GM12872 (cell line): ENCODE results near the gene ARL5A.

Source experiments
- CTCF ChIP-seq: IDR thresholded peaks from 3 replicates; pipeline ENCODE4 v1.5.1; 2011; ENCODE audit warnings: low read depth, mild to moderate bottlenecking, low read length, moderate library complexity; ENCODE audit not compliant: insufficient read depth

ARL5A gene

GRCh38 chr2:151793123-151793522, 35.1 kb downstream of the ARL5A start:
- no peak for TF ChIP-seq CTCF

GRCh38 chr2:151792589-151792988, 35.6 kb downstream of the ARL5A start:
- TF ChIP-seq CTCF, result no peak

DNA sequence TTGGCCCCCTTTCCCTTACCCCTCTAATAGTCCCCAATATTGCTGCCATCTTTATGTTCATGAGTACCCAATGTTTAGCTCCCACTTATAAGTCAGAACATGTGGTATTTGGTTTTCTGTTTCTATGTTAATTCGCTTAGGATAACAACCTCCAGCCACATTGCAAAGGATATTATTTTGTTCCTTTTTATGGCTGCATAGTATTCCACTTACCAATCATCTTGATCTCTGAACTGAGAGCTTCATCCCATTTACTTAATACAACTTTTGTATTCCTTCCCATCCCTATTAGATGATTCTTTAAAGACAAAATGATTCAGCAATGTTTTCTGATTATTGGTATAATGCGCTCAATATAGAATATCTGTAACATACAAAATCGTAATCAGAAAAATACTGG, 36.7 kb downstream of the ARL5A start:
- no peak for TF ChIP-seq CTCF

DNA sequence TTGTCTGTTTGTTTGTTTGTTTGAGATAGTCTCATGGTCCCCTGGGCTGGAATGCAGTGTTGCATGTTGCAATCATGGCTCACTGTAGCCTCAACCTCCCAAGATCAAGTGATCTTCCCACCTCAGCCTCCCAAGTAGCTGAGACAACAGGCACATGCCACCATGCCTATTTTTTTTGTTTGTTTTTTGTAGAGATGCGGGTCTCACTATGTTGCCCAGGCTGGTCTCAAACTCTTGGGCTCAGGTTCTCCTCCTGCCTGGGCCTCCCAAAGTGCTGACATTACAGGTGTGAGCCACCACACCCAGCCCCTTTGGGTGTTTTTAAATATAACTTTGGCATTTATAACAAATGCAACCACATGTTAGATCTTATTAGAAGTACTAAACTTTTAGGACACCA, 37.5 kb downstream of the ARL5A start:
- TF ChIP-seq CTCF, result no peak

DNA sequence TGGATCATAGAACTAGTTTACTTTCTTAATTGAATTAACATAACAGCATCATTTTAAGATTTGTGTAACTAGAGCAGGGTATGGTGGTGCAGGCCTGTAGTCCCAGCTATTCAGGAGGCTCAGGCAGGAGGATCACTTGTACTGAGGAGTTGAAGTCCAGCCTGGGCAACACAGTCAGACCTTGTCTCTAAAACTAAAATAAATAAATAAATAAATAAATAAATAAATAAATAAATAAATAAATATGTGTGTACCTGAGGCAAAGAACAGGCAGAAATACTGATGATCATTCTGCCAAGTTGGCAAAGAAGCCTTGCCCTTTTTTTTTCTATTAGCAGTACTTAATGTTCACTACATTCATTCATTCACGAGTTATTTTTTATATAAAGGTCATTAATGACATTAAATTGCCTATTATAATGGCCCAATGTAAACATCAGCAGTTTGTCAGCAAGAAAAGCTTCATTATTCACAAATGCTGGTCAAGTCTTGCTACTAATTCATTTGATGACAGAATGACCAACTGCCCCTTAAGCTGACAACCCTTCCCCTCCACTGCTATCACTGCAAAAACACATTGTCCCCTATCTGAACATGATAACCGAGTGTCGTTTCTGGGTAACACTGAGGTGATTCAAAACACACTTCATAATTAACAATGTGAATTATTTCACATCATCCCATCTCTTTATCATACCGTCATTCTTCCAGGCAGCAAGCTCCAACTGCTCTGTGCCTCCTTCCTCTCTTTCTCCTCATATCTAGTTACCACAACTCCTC, 39.0 kb downstream of the ARL5A start:
- no peak for TF ChIP-seq CTCF

DNA sequence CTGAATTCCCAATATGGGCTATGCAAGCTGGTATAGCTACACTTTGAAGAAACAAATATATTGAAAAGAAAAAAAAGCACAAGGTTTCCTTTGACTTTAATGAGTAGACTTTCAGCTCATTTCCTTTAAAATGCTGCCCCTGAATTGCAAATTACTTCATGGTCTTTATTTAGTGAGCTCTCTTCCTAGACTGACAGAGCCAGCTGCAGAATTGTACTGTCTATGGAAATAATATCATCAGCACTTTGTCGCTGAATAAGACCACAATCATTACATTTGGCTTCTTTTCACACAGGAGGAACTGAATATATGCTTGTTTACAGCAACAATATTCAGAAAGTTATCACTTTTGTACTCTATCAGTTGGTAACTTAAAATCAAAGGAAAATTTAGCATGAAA, 41.7 kb downstream of the ARL5A start:
- no peak for TF ChIP-seq CTCF

DNA sequence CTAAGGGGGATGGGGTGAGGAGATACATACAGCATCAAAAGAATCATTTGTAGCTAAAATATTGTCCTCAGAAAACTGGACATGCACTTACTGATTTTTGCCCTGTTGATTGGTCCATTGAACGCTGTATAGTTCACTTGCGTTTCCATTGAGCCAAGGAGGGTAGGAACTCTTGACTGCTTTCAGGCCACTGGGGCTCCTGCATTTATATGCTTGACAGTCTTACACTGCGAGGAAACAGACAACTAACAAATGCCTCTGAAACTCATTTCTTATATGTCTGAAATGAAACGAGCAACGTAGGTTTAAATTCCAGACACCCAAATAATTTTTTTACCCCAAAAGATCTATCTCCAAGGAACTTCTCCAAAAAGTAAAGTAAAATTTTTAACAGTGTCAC, 42.1 kb downstream of the ARL5A start:
- TF ChIP-seq CTCF, result no peak

GRCh38 chr2:151783133-151783520, 45.1 kb downstream of the ARL5A start:
- TF ChIP-seq CTCF, result no peak
